Measurements from ENCODE around the gene CACNA1E. TPM values are rescaled to one million over a fixed set of nuclear protein-coding genes. Genes with fewer than 3 reads are reported as not detected.

Gene CACNA1E
- total RNA-seq, 1 donor from 2014 or later = 0.52 TPM

DNA sequence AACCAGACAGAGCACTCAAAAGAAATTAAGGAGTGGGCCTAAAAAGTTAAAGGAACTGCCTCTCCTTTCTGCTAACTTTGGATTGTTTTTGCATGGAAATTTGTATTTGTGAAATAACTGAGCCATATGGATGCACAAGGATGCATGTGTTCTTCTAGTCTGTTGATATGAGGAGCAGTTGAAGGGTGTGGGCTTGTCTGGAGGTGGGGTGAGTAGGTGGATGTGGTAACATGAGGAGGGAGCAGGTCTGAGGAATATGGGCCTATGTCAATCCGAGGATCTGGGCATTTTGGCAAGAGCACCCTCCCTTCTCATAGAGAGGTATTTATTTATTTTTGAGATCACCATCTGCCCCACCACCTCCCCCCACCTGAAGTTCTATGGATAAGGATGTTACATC is 13.4 kb downstream of the CACNA1E start:
- no peak overlapping the region for H3K9ac ChIP-seq (ENCODE audit: low read depth in 1 of 3, low read length in 3 of 3)
- no peaks in the 10 kb centered on the region for H3K9me3 ChIP-seq (ENCODE audit: control insufficient read depth in 3 of 3, low read length in 3 of 3)
- no peaks in the 10 kb centered on the region for H3K4me1 ChIP-seq (ENCODE audit: control insufficient read depth in 3 of 3, insufficient read depth in 3 of 3, low read length in 3 of 3)
- no peak overlapping the region for H3K27ac ChIP-seq (ENCODE audit: low read depth, low read length)
- H3K4me3 ChIP-seq (ENCODE audit: low read length in 3 of 3) = no peak overlapping the region
- H3K27me3 ChIP-seq (ENCODE audit: control insufficient read depth in 3 of 3, insufficient read depth in 3 of 3, low read length in 3 of 3) = peaks cover 3 to 9% (median 8%) of the 10 kb centered on the region in 3 donors
- no peaks in the 10 kb centered on the region for H3K36me3 ChIP-seq (ENCODE audit: control insufficient read depth in 3 of 3, insufficient read depth in 3 of 3, low read length in 3 of 3)

DNA sequence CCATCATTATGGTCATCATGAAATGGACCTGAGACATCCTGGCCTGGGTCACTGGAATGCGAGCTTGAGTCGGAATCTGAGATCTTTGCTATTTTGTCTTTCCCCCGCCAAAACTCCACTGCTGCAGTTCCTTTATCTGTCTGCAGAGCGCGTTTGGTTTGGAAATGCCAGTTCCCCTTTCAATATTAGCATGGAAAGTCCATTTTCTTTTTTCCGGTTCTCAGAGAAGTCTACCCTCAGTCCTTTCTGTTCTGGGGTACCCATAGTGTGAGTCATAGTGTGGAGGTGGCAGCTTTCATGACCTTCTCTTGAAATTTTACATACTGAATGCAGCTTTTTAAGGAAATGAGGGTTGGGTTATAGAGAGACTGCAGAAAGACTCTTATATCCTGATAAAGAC is 14.6 kb downstream of the CACNA1E start:
- Histone ChIP-seq H3K27me3 (ENCODE audit: control insufficient read depth in 3 of 3, insufficient read depth in 3 of 3, low read length in 3 of 3) (peaks cover 0 to 8% (median 4%) of the 10 kb centered on the region in 3 donors), H3K9me3 (ENCODE audit: control insufficient read depth in 3 of 3, low read length in 3 of 3) (no peaks in the 10 kb centered on the region), H3K36me3 (ENCODE audit: control insufficient read depth in 3 of 3, insufficient read depth in 3 of 3, low read length in 3 of 3) (no peaks in the 10 kb centered on the region), H3K27ac (ENCODE audit: low read depth, low read length) (no peak overlapping the region), H3K4me3 (ENCODE audit: low read length in 3 of 3) (no peak overlapping the region), H3K9ac (ENCODE audit: low read depth in 1 of 3, low read length in 3 of 3) (no peak overlapping the region), H3K4me1 (ENCODE audit: control insufficient read depth in 3 of 3, insufficient read depth in 3 of 3, low read length in 3 of 3) (no peaks in the 10 kb centered on the region)

DNA sequence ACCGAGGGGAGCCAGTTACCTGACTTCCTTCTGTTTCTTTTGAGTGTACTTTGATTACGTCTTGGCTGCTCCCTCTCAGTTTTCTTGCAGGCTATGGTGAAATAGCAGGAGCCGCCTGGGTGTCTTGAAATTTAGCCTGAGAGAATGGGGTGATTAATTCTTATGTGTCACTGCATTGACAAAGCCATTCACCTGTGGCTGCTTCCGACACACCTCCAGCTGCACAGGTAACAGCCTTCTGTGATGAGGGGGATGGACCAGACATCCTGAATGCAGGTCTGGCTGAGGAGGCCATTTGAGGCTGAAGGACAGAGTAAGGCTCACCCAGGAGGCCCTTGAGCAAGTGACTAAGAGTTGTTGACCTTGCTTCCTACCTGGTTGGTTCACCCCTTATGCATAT is 16.5 kb downstream of the CACNA1E start:
- Histone ChIP-seq H3K4me3 (ENCODE audit: low read length in 3 of 3) (no peak overlapping the region), H3K27ac (ENCODE audit: low read depth, low read length) (no peak overlapping the region), H3K36me3 (ENCODE audit: control insufficient read depth in 3 of 3, insufficient read depth in 3 of 3, low read length in 3 of 3) (no peaks in the 10 kb centered on the region), H3K4me1 (ENCODE audit: control insufficient read depth in 3 of 3, insufficient read depth in 3 of 3, low read length in 3 of 3) (peaks cover 0 to 2% (median 0%) of the 10 kb centered on the region in 3 donors), H3K9ac (ENCODE audit: low read depth in 1 of 3, low read length in 3 of 3) (no peak overlapping the region), H3K9me3 (ENCODE audit: control insufficient read depth in 3 of 3, low read length in 3 of 3) (no peaks in the 10 kb centered on the region), H3K27me3 (ENCODE audit: control insufficient read depth in 3 of 3, insufficient read depth in 3 of 3, low read length in 3 of 3) (peaks cover 0 to 2% (median 0%) of the 10 kb centered on the region in 3 donors)

DNA sequence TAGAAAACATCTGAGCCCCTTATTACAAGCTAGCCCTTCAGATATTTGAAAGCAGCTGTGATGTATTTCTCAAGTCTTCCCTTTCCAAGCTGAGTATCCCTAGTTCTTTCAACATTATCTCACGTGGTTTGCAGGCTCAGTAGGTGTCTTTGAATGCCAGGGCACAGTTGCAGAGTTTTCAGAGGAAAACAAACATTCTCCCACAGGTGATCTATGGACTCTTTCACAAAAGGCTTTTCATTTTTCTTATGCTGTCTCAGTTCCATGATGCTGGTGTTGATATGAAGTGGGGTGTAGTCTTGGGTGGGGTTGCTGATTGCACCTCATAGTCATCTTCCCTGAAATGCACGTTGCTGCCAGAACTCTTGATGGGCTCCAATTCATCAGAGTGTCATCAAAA is 17.3 kb downstream of the CACNA1E start:
- Histone ChIP-seq H3K4me1 (ENCODE audit: control insufficient read depth in 3 of 3, insufficient read depth in 3 of 3, low read length in 3 of 3) (peaks cover 0 to 2% (median 0%) of the 10 kb centered on the region in 3 donors), H3K36me3 (ENCODE audit: control insufficient read depth in 3 of 3, insufficient read depth in 3 of 3, low read length in 3 of 3) (no peaks in the 10 kb centered on the region), H3K4me3 (ENCODE audit: low read length in 3 of 3) (no peak overlapping the region), H3K9me3 (ENCODE audit: control insufficient read depth in 3 of 3, low read length in 3 of 3) (no peaks in the 10 kb centered on the region), H3K27ac (ENCODE audit: low read depth, low read length) (no peak overlapping the region), H3K9ac (ENCODE audit: low read depth in 1 of 3, low read length in 3 of 3) (no peak overlapping the region), H3K27me3 (ENCODE audit: control insufficient read depth in 3 of 3, insufficient read depth in 3 of 3, low read length in 3 of 3) (peaks cover 0 to 2% (median 0%) of the 10 kb centered on the region in 3 donors)

DNA sequence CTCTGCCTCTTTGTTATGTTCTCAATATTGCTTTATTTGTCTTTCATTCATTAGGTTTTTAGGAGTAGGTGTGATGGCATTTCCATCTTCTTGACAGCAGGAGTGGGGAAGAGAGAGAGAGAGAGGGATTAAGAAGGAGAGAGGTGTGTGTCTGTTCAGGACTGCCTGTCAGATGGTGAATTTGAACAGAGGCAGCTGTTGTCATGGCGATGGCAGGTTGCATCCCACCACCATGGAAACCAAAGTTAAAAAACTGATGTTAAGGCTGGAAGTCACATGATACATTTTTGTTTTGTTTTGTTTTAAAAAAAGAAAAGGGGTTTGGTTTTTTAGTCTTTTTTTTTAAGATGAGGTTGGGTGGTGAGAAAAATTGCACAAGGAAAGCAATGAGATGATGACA is 18.3 kb downstream of the CACNA1E start:
- Histone ChIP-seq H3K36me3 (ENCODE audit: control insufficient read depth in 3 of 3, insufficient read depth in 3 of 3, low read length in 3 of 3) (no peaks in the 10 kb centered on the region), H3K9me3 (ENCODE audit: control insufficient read depth in 3 of 3, low read length in 3 of 3) (no peaks in the 10 kb centered on the region), H3K27ac (ENCODE audit: low read depth, low read length) (no peak overlapping the region), H3K4me1 (ENCODE audit: control insufficient read depth in 3 of 3, insufficient read depth in 3 of 3, low read length in 3 of 3) (peaks cover 0 to 2% (median 0%) of the 10 kb centered on the region in 3 donors), H3K27me3 (ENCODE audit: control insufficient read depth in 3 of 3, insufficient read depth in 3 of 3, low read length in 3 of 3) (peaks cover 0 to 2% (median 0%) of the 10 kb centered on the region in 3 donors), H3K4me3 (ENCODE audit: low read length in 3 of 3) (no peak overlapping the region), H3K9ac (ENCODE audit: low read depth in 1 of 3, low read length in 3 of 3) (no peak overlapping the region)

DNA sequence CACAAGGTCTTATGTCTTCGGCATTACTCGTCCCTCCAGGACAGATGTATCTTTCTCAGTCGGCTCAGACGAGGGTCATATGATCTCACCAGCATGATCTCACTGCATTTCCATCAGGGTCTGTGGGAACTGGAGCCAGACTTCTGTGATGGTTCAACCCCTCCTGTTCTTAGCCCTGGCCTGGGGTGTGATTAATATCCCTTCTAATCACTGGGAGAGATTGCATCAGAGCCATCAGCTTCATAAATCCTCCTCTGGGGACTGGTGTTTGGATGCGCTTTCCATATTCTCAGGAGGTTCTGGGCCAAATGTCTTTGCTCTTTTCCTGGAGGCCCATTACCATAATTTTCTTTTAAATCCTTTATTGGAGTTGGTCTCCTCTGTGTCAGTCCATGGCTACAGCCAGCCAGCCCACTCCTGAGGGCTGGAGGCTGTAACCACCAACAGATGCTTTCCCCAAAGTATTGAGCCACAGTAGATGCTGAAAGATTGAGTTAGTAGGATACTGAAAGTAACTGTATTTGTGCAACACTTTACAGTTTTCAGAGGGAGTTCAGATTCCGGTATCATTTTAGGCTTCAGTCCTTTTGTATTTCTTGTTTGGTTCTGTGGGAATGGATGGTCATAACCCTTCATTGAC is 20.0 kb downstream of the CACNA1E start:
- Histone ChIP-seq H3K4me1 (ENCODE audit: control insufficient read depth in 3 of 3, insufficient read depth in 3 of 3, low read length in 3 of 3) (peaks cover 0 to 2% (median 0%) of the 10 kb centered on the region in 3 donors), H3K36me3 (ENCODE audit: control insufficient read depth in 3 of 3, insufficient read depth in 3 of 3, low read length in 3 of 3) (no peaks in the 10 kb centered on the region), H3K27ac (ENCODE audit: low read depth, low read length) (peak overlapping the region; percentile 25), H3K9me3 (ENCODE audit: control insufficient read depth in 3 of 3, low read length in 3 of 3) (no peaks in the 10 kb centered on the region), H3K27me3 (ENCODE audit: control insufficient read depth in 3 of 3, insufficient read depth in 3 of 3, low read length in 3 of 3) (peaks cover 0 to 2% (median 0%) of the 10 kb centered on the region in 3 donors), H3K4me3 (ENCODE audit: low read length in 3 of 3) (no peak overlapping the region), H3K9ac (ENCODE audit: low read depth in 1 of 3, low read length in 3 of 3) (no peak overlapping the region)

DNA sequence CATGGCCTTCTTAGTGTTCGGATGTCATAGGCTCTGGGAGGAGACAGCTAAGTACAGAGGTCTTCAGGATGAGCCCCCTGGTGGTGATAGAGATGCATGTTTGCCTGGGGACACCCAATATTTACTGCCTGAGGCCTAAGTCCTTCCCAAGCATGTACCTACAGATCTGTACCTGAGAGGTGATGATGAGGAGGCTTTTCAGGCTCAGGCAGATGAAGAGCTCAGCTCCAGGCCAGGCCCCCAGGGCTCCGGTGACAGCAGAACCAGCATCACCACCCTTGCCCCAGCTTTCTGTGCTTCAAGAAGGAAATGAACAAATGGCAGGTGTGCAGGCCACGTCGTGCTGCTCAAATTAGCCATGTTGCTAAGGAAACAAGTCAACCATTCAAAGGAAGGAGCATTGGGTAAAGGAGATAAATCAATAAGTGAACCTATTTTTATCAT is 21.1 kb downstream of the CACNA1E start:
- H3K9me3 ChIP-seq (ENCODE audit: control insufficient read depth in 3 of 3, low read length in 3 of 3) = no peaks in the 10 kb centered on the region
- no peak overlapping the region for H3K4me3 ChIP-seq (ENCODE audit: low read length in 3 of 3)
- peaks cover 0 to 7% (median 5%) of the 10 kb centered on the region in 3 donors for H3K27me3 ChIP-seq (ENCODE audit: control insufficient read depth in 3 of 3, insufficient read depth in 3 of 3, low read length in 3 of 3)
- no peak overlapping the region for H3K9ac ChIP-seq (ENCODE audit: low read depth in 1 of 3, low read length in 3 of 3)
- no peak overlapping the region for H3K27ac ChIP-seq (ENCODE audit: low read depth, low read length)
- peaks cover 0 to 2% (median 0%) of the 10 kb centered on the region in 3 donors for H3K4me1 ChIP-seq (ENCODE audit: control insufficient read depth in 3 of 3, insufficient read depth in 3 of 3, low read length in 3 of 3)
- H3K36me3 ChIP-seq (ENCODE audit: control insufficient read depth in 3 of 3, insufficient read depth in 3 of 3, low read length in 3 of 3) = no peaks in the 10 kb centered on the region

DNA sequence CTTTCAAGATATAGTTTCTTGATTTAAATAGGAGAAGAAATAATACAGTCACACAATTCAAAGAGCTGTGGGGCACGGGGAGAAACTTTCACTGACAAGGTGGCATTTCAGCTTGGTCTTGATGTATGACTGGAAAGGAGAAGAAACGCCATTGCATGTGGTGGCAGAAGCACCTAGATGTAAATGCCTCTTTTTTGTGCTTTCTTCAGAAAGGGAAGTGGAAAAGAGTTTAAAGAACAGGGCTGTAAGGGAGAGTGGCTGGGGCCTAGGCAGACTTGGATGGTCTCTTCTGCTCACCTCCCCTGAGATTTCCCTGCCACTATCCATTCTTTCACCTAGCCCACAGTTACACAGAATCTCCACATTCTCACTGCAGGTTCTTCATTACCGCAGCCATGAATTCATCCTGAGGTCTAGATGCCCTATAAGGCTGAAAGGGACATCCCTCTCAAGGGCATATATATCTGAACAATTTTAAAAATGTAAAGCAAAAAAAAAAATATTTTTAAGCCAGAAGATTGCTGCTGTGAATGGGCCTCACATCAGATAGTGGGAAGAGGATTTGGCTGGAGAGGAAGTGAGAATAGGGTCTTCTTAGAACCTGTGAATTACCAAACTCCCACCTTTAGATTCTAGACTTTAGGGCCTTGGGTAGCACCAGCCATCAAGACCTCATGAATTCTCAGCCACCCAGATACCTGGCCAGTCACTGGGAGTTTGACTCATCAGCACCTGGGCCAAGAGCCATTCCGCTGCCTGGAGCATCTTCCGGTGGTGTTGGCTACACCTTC is 23.4 kb downstream of the CACNA1E start:
- Histone ChIP-seq H3K36me3 (ENCODE audit: control insufficient read depth in 3 of 3, insufficient read depth in 3 of 3, low read length in 3 of 3) (no peaks in the 10 kb centered on the region), H3K4me3 (ENCODE audit: low read length in 3 of 3) (no peak overlapping the region), H3K27ac (ENCODE audit: low read depth, low read length) (no peak overlapping the region), H3K9ac (ENCODE audit: low read depth in 1 of 3, low read length in 3 of 3) (no peak overlapping the region), H3K9me3 (ENCODE audit: control insufficient read depth in 3 of 3, low read length in 3 of 3) (no peaks in the 10 kb centered on the region), H3K4me1 (ENCODE audit: control insufficient read depth in 3 of 3, insufficient read depth in 3 of 3, low read length in 3 of 3) (peaks cover 0 to 2% (median 0%) of the 10 kb centered on the region in 3 donors), H3K27me3 (ENCODE audit: control insufficient read depth in 3 of 3, insufficient read depth in 3 of 3, low read length in 3 of 3) (peaks cover 0 to 19% (median 10%) of the 10 kb centered on the region in 3 donors)

DNA sequence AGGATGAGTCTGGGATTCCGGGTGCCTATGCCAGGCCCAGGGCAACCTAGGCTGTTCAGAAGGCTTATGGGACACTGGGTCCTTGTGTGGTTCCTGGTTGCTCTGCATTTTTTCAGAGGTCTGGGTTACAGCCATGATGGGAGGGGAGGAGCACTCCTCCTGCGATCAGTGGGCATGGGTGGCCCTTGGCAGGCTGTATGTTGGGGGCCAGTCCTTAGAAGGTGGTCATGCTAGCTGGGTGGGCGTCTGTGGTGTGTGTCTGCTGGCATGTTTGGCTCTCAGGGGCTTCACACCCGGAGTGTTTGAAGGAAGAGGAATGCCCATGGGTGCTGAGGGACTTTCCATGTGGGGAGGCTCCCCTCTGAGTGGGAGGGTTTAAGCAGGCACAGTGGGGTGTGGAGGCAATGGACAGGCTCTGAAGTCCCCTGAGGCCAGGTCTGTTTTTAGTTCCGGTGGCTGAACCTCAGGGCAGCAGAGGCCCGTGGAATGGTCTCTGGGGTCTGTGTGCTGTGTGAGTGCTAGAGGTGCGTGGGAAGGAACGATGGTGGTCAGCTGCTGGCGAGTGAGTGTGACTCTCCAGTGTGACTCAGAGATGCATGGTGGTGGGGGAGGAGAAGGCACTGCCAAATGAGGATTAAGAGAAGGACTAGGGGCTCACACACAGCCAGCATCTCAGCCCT is 25.3 kb downstream of the CACNA1E start:
- Histone ChIP-seq H3K36me3 (ENCODE audit: control insufficient read depth in 3 of 3, insufficient read depth in 3 of 3, low read length in 3 of 3) (no peaks in the 10 kb centered on the region), H3K9me3 (ENCODE audit: control insufficient read depth in 3 of 3, low read length in 3 of 3) (no peaks in the 10 kb centered on the region), H3K27ac (ENCODE audit: low read depth, low read length) (no peak overlapping the region), H3K27me3 (ENCODE audit: control insufficient read depth in 3 of 3, insufficient read depth in 3 of 3, low read length in 3 of 3) (peaks cover 0 to 19% (median 10%) of the 10 kb centered on the region in 3 donors), H3K9ac (ENCODE audit: low read depth in 1 of 3, low read length in 3 of 3) (no peak overlapping the region), H3K4me1 (ENCODE audit: control insufficient read depth in 3 of 3, insufficient read depth in 3 of 3, low read length in 3 of 3) (peaks cover 0 to 2% (median 0%) of the 10 kb centered on the region in 3 donors), H3K4me3 (ENCODE audit: low read length in 3 of 3) (no peak overlapping the region)
